Stomach (tissue), 9 donors: ENCODE results near the gene RBMS1. TPM values are rescaled to one million over a fixed set of nuclear protein-coding genes. Genes with fewer than 3 reads are reported as not detected.

ENCODE experiments used
- DNase-seq, 2 donors: peaks; one replicate each; pipeline versions ENCODE4 v3.0.0 to v3.0.0-alpha.2; 2013 to 2019
- H3K27ac ChIP-seq, 5 donors: fragments of 200-600 bp in 4 of 5; sonication (generic) in 4 of 5; one replicate each; pipeline ENCODE4 v1.5.1; 2013 to 2019; ENCODE audit warnings: mild to moderate bottlenecking in 1 of 5, moderate library complexity in 1 of 5
- H3K27me3 ChIP-seq, 3 donors: fragments of 200-600 bp; sonication (generic); one replicate each; pipeline ENCODE4 v1.5.1; 2017 to 2019; ENCODE audit warnings: mixed run types in 1 of 3
- H3K36me3 ChIP-seq, 4 donors: fragments of 200-600 bp; sonication (generic); 1 replicate in 3 of 4; 2 replicates in 1 of 4; pipeline ENCODE4 v1.5.1; 2016 to 2019
- H3K4me1 ChIP-seq, 4 donors: fragments of 200-600 bp; sonication (generic); one replicate each; pipeline ENCODE4 v1.5.1; 2016 to 2019
- H3K4me3 ChIP-seq, 4 donors: fragments of 200-600 bp; sonication (generic) in 3 of 4; one replicate each; pipeline ENCODE4 v1.5.1; 2016 to 2019; ENCODE audit warnings: mild to moderate bottlenecking in 1 of 4
- H3K9me3 ChIP-seq, 4 donors: fragments of 200-600 bp; sonication (generic); one replicate each; pipeline ENCODE4 v1.5.1; 2016 to 2019
- EP300 ChIP-seq: sonication (generic); formaldehyde crosslinking; IDR thresholded peaks from one replicate; pipeline ENCODE4 v1.6.1; 2017; ENCODE audit warnings: antibody characterized with exemption
- POLR2A ChIP-seq, 4 donors: fragments of 450-650 bp; IDR thresholded peaks; one replicate each; pipeline ENCODE4 v1.6.1; 2016; ENCODE audit warnings: antibody characterized with exemption in 4 of 4, control low read depth in 2 of 4, mild to moderate bottlenecking in 1 of 4, moderate library complexity in 1 of 4
- POLR2AphosphoS5 ChIP-seq, 3 donors: sonication (generic); formaldehyde crosslinking; IDR thresholded peaks; one replicate each; pipeline ENCODE4 v1.6.1; 2016; ENCODE audit warnings: antibody characterized with exemption in 3 of 3
- WGBS, 5 donors: extraction: QIAGEN DNeasy Blood & Tissue Kit in 3 of 5; methylation state at CpG; one replicate each; pipeline versions ENCODE4 v1.1.5 to v1.1.7; 2013 to 2018; 5-methylcytosine and 5-hydroxymethylcytosine counted together
- intact Hi-C: fragments of 100-400 bp; cut with DNase I; formaldehyde crosslinking; loops from one replicate; pipeline ENCODE4 v1.15.1; 2023; ENCODE audit warnings: low total_unique reads
- polyA plus RNA-seq, 3 donors: library from polyadenylated mRNA; stranded (reverse); fragments of 200-250 nt; gene quantifications; one replicate each; pipeline ENCODE4 v1.2.3, GENCODE V29; 2013
- total RNA-seq, 5 donors: library from RNA; depleted of rRNA; stranded (reverse); fragments of >200 nt; gene quantifications; one replicate each; pipeline versions ENCODE4 v1.1.0 to v1.2.3, GENCODE V29; 2014 to 2016
- TF ChIP-seq, protein P1 (sequence below), 7 experiments: fragments of 450-650 bp in 4 of 7; fragments of 200-600 bp in 3 of 7; sonication (generic) in 3 of 7; IDR thresholded peaks; one replicate each; pipeline ENCODE4 v1.5.1; 2016 to 2019; ENCODE audit warnings: antibody characterized with exemption in 7 of 7, control low read depth in 2 of 7, mild to moderate bottlenecking in 1 of 7
- donor health status: healthy with polysubstance abuse.
- donor health status: Bipolar disorder and iron deficiency.
- donor health status: healthy.

Gene RBMS1
- total and polyA plus RNA-seq, 8 donors: 4.3 to 134 (median 27.8) TPM

DNA sequence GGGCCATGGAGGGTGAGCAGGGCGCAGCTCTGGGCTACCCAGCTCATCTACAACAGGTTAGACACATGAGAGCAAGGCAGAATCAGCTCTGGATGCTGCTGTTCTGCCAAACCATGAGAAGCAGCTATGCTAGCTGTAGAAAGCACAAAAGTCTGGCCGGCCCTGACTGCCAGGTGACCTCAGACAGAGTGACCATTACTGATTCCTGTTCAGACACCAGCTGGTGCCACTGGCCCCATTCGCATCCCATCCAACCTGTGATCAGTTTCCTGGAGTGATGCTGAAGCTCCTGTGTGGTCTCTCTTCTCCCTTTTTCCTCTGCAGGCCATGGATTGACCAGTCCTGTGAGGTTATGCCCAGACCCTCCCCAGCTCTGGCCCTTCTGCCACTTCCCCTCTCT, 14.3 kb downstream of the RBMS1 start:
- TF ChIP-seq POLR2AphosphoS5 (IDR thresholded peaks at IDR 0.05) (no peak), POLR2A (IDR thresholded peaks at IDR 0.05) (no peak), EP300 (no peak)
- TF ChIP-seq, protein P1, sequence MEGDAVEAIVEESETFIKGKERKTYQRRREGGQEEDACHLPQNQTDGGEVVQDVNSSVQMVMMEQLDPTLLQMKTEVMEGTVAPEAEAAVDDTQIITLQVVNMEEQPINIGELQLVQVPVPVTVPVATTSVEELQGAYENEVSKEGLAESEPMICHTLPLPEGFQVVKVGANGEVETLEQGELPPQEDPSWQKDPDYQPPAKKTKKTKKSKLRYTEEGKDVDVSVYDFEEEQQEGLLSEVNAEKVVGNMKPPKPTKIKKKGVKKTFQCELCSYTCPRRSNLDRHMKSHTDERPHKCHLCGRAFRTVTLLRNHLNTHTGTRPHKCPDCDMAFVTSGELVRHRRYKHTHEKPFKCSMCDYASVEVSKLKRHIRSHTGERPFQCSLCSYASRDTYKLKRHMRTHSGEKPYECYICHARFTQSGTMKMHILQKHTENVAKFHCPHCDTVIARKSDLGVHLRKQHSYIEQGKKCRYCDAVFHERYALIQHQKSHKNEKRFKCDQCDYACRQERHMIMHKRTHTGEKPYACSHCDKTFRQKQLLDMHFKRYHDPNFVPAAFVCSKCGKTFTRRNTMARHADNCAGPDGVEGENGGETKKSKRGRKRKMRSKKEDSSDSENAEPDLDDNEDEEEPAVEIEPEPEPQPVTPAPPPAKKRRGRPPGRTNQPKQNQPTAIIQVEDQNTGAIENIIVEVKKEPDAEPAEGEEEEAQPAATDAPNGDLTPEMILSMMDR (IDR thresholded peaks at IDR 0.05): no peak
- peak overlapping the region in 1 of 5 donors; percentile 20 for H3K27ac ChIP-seq
- 86 to 97% (median 93%) methylated on average over 3 of the region's 3 CpGs for WGBS, 5 donors
- H3K4me1 ChIP-seq: peaks cover 0 to 44% (median 16%) of the 10 kb centered on the region in 4 donors
- no peak overlapping the region for H3K4me3 ChIP-seq
- H3K27me3 ChIP-seq: no peaks in the 10 kb centered on the region
- intact Hi-C loops: no loop called here
- no peaks in the 10 kb centered on the region for H3K9me3 ChIP-seq
- no peaks in the 10 kb centered on the region for H3K36me3 ChIP-seq
- DNase-seq: no peak

DNA sequence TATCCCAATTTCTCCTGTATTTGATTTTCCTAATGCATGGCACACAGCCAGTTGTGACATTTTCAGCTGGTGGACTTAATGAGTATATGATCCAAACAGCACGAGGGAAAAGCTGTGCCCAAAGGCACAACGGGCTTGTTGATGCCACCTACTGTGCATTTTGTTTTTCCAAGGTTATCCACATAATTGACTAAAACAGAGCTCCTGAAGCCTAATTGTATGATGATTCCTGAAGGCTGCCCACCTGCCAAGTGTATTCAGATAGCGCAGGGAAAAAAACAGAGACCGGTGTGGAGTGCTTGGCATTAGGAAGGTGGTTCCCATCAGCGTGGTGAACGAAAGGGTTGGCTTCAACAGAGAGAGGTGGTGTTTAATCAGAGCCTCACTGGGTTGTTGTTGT, 14.9 kb downstream of the RBMS1 start:
- intact Hi-C loops: no loop called here
- H3K4me1 ChIP-seq: peaks cover 2 to 48% (median 17%) of the 10 kb centered on the region in 4 donors
- no peak overlapping the region for H3K27ac ChIP-seq
- no peaks in the 10 kb centered on the region for H3K36me3 ChIP-seq
- TF ChIP-seq, protein P1 (IDR thresholded peaks at IDR 0.05): no peak
- TF ChIP-seq POLR2A (IDR thresholded peaks at IDR 0.05) (no peak), POLR2AphosphoS5 (IDR thresholded peaks at IDR 0.05) (no peak), EP300 (no peak)
- no peak for DNase-seq
- H3K4me3 ChIP-seq: no peak overlapping the region
- no peaks in the 10 kb centered on the region for H3K9me3 ChIP-seq
- 72 to 81% (median 75%) methylated on average over 6 of the region's 6 CpGs for WGBS, 5 donors
- no peaks in the 10 kb centered on the region for H3K27me3 ChIP-seq

DNA sequence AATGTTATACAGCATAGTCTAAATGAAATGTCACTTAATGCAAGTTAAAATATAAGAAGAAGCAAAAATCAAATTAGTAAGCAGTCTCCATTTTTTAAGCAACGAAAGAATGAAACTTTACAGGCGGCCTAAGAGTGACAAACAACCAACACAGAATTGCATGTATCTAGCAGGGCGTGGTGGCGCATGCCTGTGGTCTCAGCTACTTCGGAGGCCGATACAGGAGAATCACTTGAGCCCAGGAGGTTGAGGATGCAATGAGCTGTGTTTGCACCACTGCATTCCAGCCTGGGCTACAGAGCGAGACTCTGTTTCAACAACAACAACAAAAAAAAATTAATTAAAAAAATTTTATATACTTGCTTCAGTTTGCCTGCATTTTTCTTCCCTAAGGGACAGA, 16.6 kb downstream of the RBMS1 start:
- WGBS, 5 donors: 88 to 94% (median 92%) methylated on average over 7 of the region's 7 CpGs
- Histone ChIP-seq H3K36me3 (no peaks in the 10 kb centered on the region), H3K4me3 (no peak overlapping the region), H3K27me3 (no peaks in the 10 kb centered on the region), H3K9me3 (no peaks in the 10 kb centered on the region), H3K27ac (no peak overlapping the region), H3K4me1 (peaks cover 6 to 52% (median 21%) of the 10 kb centered on the region in 4 donors)
- TF ChIP-seq POLR2AphosphoS5 (IDR thresholded peaks at IDR 0.05): no peak
- no peak for TF ChIP-seq POLR2A (IDR thresholded peaks at IDR 0.05)
- TF ChIP-seq, protein P1 (IDR thresholded peaks at IDR 0.05): no peak
- no peak for TF ChIP-seq EP300
- intact Hi-C loops: no loop called here
- no peak for DNase-seq

DNA sequence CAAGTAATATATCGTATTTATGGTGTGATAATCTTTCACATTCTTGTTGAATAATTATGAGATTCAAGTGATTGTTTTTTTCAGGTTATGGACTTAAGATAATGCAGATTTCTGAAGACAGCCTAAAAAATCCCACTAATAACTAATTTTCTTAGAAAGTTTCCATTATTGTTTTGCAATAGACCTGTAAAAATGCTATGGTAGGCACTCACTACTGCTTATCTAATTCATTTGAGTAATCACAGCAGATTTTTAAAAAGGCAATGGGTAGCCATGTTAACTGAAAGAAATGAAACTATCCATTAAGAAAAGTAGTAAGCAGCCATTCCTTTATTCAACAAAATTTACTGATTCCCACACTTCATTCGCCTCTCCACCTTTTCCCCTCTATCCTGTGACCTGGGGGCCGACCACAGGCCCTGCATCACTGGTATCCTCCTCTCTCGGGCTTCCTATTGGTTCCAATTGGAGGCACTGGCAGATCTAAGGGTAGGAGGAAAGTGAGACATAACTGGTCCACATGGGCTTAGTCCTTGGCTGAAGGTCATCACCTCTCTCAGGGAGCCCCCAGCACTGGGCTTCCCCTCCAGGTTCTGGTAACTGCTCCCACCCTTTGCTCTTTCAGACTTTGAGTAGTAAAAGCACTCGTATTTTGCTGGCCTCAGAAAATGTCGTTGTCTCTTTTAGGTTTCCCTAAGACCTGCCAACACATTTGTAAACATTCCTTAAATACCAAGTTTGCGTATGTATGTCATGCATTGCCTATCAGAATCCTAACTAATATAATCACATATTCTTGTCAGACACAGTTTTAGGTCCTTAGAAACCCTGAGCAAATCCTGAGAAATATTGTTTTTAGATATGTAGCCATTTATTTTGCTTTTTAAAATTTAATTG, 18.5 kb downstream of the RBMS1 start:
- Histone ChIP-seq H3K9me3 (no peaks in the 10 kb centered on the region), H3K36me3 (no peaks in the 10 kb centered on the region), H3K27me3 (no peaks in the 10 kb centered on the region), H3K27ac (peak overlapping the region in 4 of 5 donors; percentile 21 to 65 (median 26)), H3K4me3 (no peak overlapping the region), H3K4me1 (peaks cover 6 to 54% (median 21%) of the 10 kb centered on the region in 4 donors)
- TF ChIP-seq, protein P1 (IDR thresholded peaks at IDR 0.05): no peak
- no peak for TF ChIP-seq POLR2AphosphoS5 (IDR thresholded peaks at IDR 0.05)
- no peak for TF ChIP-seq EP300
- no peak for TF ChIP-seq POLR2A (IDR thresholded peaks at IDR 0.05)
- DNase-seq: no peak
- 61 to 75% (median 70%) methylated on average over 7 of the region's 7 CpGs for WGBS, 5 donors
- intact Hi-C loops: no loop called here
